ENCODE data around the gene ST6GALNAC5.

DNA sequence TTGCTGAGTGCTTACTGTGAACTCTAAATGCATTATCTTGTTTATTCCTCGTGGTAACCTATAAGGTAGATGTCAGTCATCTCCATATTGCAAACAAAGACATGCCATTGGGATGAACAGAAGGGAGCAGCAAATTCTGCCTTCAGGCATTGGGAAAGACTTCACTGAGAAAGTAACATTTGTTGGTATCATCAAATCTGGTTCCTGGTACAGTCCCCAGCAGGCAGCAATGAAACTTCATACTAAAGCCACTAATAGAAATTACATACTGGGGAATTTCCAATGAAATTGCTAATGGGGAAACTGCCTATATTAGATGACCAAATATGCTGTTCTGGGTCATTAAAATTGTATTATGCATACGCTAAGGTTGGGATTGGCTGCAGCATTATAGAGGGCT is 47.3 kb upstream of the ST6GALNAC5 start:
- TF ChIP-seq SRSF9 (IDR thresholded peaks at IDR 0.05; ENCODE audit: borderline replicate concordance, insufficient read depth, low read depth, low read length, poor library complexity, severe bottlenecking), result no peak
- no peak for TF ChIP-seq ELF4 (CRISPR knock-in tag; IDR thresholded peaks at IDR 0.05; ENCODE audit: borderline replicate concordance)
- no peak for TF ChIP-seq REST (IDR thresholded peaks at IDR 0.05; ENCODE audit: borderline replicate concordance in 1 of 2, low read depth in 1 of 2, low read length in 2 of 2)
- TF ChIP-seq ATF7-NPFF (CRISPR knock-in tag; IDR thresholded peaks at IDR 0.05; ENCODE audit: low read depth), result no peak
- TF ChIP-seq, protein P1, sequence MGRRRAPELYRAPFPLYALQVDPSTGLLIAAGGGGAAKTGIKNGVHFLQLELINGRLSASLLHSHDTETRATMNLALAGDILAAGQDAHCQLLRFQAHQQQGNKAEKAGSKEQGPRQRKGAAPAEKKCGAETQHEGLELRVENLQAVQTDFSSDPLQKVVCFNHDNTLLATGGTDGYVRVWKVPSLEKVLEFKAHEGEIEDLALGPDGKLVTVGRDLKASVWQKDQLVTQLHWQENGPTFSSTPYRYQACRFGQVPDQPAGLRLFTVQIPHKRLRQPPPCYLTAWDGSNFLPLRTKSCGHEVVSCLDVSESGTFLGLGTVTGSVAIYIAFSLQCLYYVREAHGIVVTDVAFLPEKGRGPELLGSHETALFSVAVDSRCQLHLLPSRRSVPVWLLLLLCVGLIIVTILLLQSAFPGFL (CRISPR knock-in tag; IDR thresholded peaks at IDR 0.05), result no peak

Measured in HepG2 (cell line).